Activated CD8-positive, alpha-beta T cell treated with anti-CD3 and anti-CD28 coated beads for 36 hours (primary cell): ENCODE measurements around the gene CRISP2. TPM values are rescaled to one million over a fixed set of nuclear protein-coding genes. Genes with fewer than 3 reads are reported as not detected.

Source experiments
- ATAC-seq: fragments of 200-7000 bp; cut with Tn5 transposase; one replicate; pipeline ENCODE4 v1.10.0; 2021; ENCODE audit warnings: mild to moderate bottlenecking, moderate library complexity
- CTCF ChIA-PET: fragments of 350-600 bp; sonication (Branson Sonifier 250); formaldehyde crosslinking; loops from one replicate; lab custom pipeline; 2021; ENCODE audit warnings: antibody characterized with exemption; lab: Charles Lee
- POLR2A ChIA-PET: fragments of 350-600 bp; sonication (Branson Sonifier 250); formaldehyde crosslinking; loops from one replicate; lab custom pipeline; 2021; ENCODE audit warnings: antibody characterized with exemption; lab: Charles Lee
- DNase-seq: peaks from one replicate; pipeline ENCODE4 v3.0.0-alpha.2; 2020
- H3K27ac Mint-ChIP-seq: one replicate; pipeline ENCODE4 v1.8.0; 2021; ENCODE audit warnings: mild to moderate bottlenecking, mixed read lengths
- H3K27me3 Mint-ChIP-seq: one replicate; pipeline ENCODE4 v1.8.0; 2021; ENCODE audit warnings: mixed read lengths
- H3K36me3 Mint-ChIP-seq: one replicate; pipeline ENCODE4 v1.8.0; 2021; ENCODE audit warnings: low read depth, mixed read lengths
- H3K4me1 Mint-ChIP-seq: one replicate; pipeline ENCODE4 v1.8.0; 2021; ENCODE audit warnings: low read depth, mixed read lengths
- H3K4me3 Mint-ChIP-seq: one replicate; pipeline ENCODE4 v1.8.0; 2021; ENCODE audit warnings: mild to moderate bottlenecking, moderate library complexity, mixed read lengths
- H3K9me3 Mint-ChIP-seq: one replicate; pipeline ENCODE4 v1.8.0; 2021; ENCODE audit warnings: mixed read lengths
- CTCF ChIP-seq: fragments of 200-600 bp; IDR thresholded peaks from one replicate; pipeline ENCODE4 v1.8.0; 2022; ENCODE audit warnings: antibody characterized with exemption, mild to moderate bottlenecking
- intact Hi-C: fragments of 100-400 bp; cut with micrococcal nuclease; formaldehyde crosslinking; loops from one replicate; pipeline ENCODE4 v1.10.0; 2022
- total RNA-seq, 2 experiments: library from RNA; stranded (reverse); gene quantifications; one replicate each; pipeline ENCODE4 v1.2.3, GENCODE V29; 2021

Gene CRISP2
- total RNA-seq, 2 experiments from 2014 or later, result not detected

- H3K27me3 Mint-ChIP-seq, result no peaks in the 10 kb centered on the region
- CTCF ChIA-PET, result no interaction called here
- POLR2A ChIA-PET, result no interaction called here
These were observed 14.9 kb downstream of the CRISP2 start for GRCh38 chr6:49698478-49698877.

GRCh38 chr6:49693512-49693911, 19.8 kb downstream of the CRISP2 start:
- Mint-ChIP-seq H3K4me1 (no peaks in the 10 kb centered on the region), H3K36me3 (no peaks in the 10 kb centered on the region), H3K9me3 (peaks cover 20% of the 10 kb centered on the region), H3K27me3 (no peaks in the 10 kb centered on the region), H3K4me3 (no peak overlapping the region), H3K27ac (no peak overlapping the region)
- intact Hi-C loops, result no loop called here
- TF ChIP-seq CTCF, result no peak
- ChIA-PET POLR2A (no interaction called here), CTCF (no interaction called here)
- DNase-seq (no peak), ATAC-seq (no peak)

More at GRCh38 chr6:49698478-49698877, 14.9 kb downstream of the CRISP2 start:
- ATAC-seq (no peak), DNase-seq (no peak)
- Mint-ChIP-seq H3K4me1 (no peaks in the 10 kb centered on the region), H3K36me3 (no peaks in the 10 kb centered on the region), H3K4me3 (no peak overlapping the region), H3K27ac (no peak overlapping the region), H3K9me3 (peaks cover 7% of the 10 kb centered on the region)
- TF ChIP-seq CTCF, result no peak
- intact Hi-C loops, result no loop called here

- no peaks in the 10 kb centered on the region for H3K36me3 Mint-ChIP-seq
- intact Hi-C loops, result no loop called here
- ATAC-seq, result no peak
- no peaks in the 10 kb centered on the region for H3K27me3 Mint-ChIP-seq
- no peak for TF ChIP-seq CTCF
- ChIA-PET POLR2A (no interaction called here), CTCF (no interaction called here)
- peaks cover 20% of the 10 kb centered on the region for H3K9me3 Mint-ChIP-seq
- H3K4me3 Mint-ChIP-seq, result no peak overlapping the region
- no peaks in the 10 kb centered on the region for H3K4me1 Mint-ChIP-seq
- H3K27ac Mint-ChIP-seq, result no peak overlapping the region
- no peak for DNase-seq
These were observed 20.8 kb downstream of the CRISP2 start for GRCh38 chr6:49692534-49692933.

GRCh38 chr6:49676671-49677281, 36.6 kb downstream of the CRISP2 start:
- DNase-seq, result no peak
- Mint-ChIP-seq H3K36me3 (no peaks in the 10 kb centered on the region), H3K27me3 (no peaks in the 10 kb centered on the region), H3K4me3 (no peak overlapping the region), H3K9me3 (peaks cover 4% of the 10 kb centered on the region), H3K27ac (no peak overlapping the region), H3K4me1 (no peaks in the 10 kb centered on the region)
- intact Hi-C loops, result no loop called here
- POLR2A ChIA-PET, result no interaction called here
- no peak for TF ChIP-seq CTCF
- CTCF ChIA-PET, result no interaction called here
- ATAC-seq, result no peak

GRCh38 chr6:49675816-49676215, 37.5 kb downstream of the CRISP2 start:
- H3K4me1 Mint-ChIP-seq, result no peaks in the 10 kb centered on the region
- no peak for TF ChIP-seq CTCF
- no peak for ATAC-seq
- H3K9me3 Mint-ChIP-seq, result peaks cover 7% of the 10 kb centered on the region
- ChIA-PET POLR2A (no interaction called here), CTCF (no interaction called here)
- intact Hi-C loops, result no loop called here
- no peak overlapping the region for H3K4me3 Mint-ChIP-seq
- no peak overlapping the region for H3K27ac Mint-ChIP-seq
- no peaks in the 10 kb centered on the region for H3K27me3 Mint-ChIP-seq
- H3K36me3 Mint-ChIP-seq, result no peaks in the 10 kb centered on the region
- DNase-seq, result no peak
